ENCODE data around the gene SLC25A42. TPM values are rescaled to one million over a fixed set of nuclear protein-coding genes. Genes with fewer than 3 reads are reported as not detected.

Gene SLC25A42
- total and polyA plus RNA-seq, 2 donors (not counting 1 experiment from before 2014, with no cell fraction given) = 36.5 to 83.9 TPM

- Histone ChIP-seq H4K20me1 (ENCODE audit: control insufficient read depth, insufficient read depth, low read length, poor library complexity, severe bottlenecking) (no peaks in the 10 kb centered on the region), H3K9me3 (ENCODE audit: control extremely low read depth in 1 of 3, control insufficient read depth in 2 of 3, insufficient read depth in 1 of 3, low read length in 2 of 3) (no peaks in the 10 kb centered on the region), H3K79me2 (ENCODE audit: control insufficient read depth, insufficient read depth, low read length) (peaks cover 52% of the 10 kb centered on the region), H3K27me3 (replicated peaks in 1 of 4; ENCODE audit: control extremely low read depth in 1 of 4, control insufficient read depth in 3 of 4, insufficient read depth in 4 of 4, low read length in 3 of 4) (no peaks in the 10 kb centered on the region), H2AFZ (ENCODE audit: insufficient read depth, low read depth, low read length, poor library complexity, severe bottlenecking) (no peak overlapping the region), H3K36me3 (replicated peaks in 1 of 2; ENCODE audit: control extremely low read depth in 1 of 2, control insufficient read depth in 1 of 2, extremely low read depth in 1 of 2, insufficient read depth in 2 of 2, low read length in 1 of 2) (peaks cover 10 to 27% of the 10 kb centered on the region in 2 experiments), H3K27ac (ENCODE audit: low read length in 2 of 2) (no peak overlapping the region), H3K9ac (ENCODE audit: low read length) (no peak overlapping the region), H3K4me1 (ENCODE audit: control insufficient read depth in 2 of 2, insufficient read depth in 2 of 2, low read length in 2 of 2) (peaks cover 16 to 20% of the 10 kb centered on the region in 2 donors), H3K4me2 (replicated peaks; ENCODE audit: low read depth, low read length, poor library complexity, severe bottlenecking) (no peak overlapping the region), H3K4me3 (ENCODE audit: control extremely low read depth in 1 of 5, extremely low read depth in 1 of 5, insufficient read depth in 1 of 5, low read depth in 2 of 5, low read length in 4 of 5) (no peak overlapping the region)
- Mint-ChIP-seq H3K4me1 (peaks cover 17% of the 10 kb centered on the region), H3K9me3 (ENCODE audit: insufficient read depth) (no peaks in the 10 kb centered on the region), H3K27ac (no peak overlapping the region), H3K4me3 (no peak overlapping the region), H3K27me3 (no peaks in the 10 kb centered on the region)
- DNase-seq (no peak), ATAC-seq (ENCODE audit: low read depth) (no peak)
- intact Hi-C loops (cut with micrococcal nuclease) = no loop called here
- TF ChIP-seq CTCF (IDR thresholded peaks at IDR 0.05) = no peak
- no peak for TF ChIP-seq EZH2 (IDR thresholded peaks at IDR 0.05; ENCODE audit: borderline replicate concordance, insufficient read depth, low read depth, low read length, poor library complexity, severe bottlenecking)
- CTCF ChIA-PET = no interaction called here
- POLR2A ChIA-PET = no interaction called here
- no CpG with 5 or more reads among the region's 6 CpGs for WGBS (ENCODE audit: insufficient coverage)
These were observed 20.3 kb upstream of the SLC25A42 start for GRCh38 chr19:19043481-19043880.

- no peak for TF ChIP-seq EZH2 (IDR thresholded peaks at IDR 0.05; ENCODE audit: borderline replicate concordance, insufficient read depth, low read depth, low read length, poor library complexity, severe bottlenecking)
- Mint-ChIP-seq H3K27ac (no peak overlapping the region), H3K9me3 (ENCODE audit: insufficient read depth) (no peaks in the 10 kb centered on the region), H3K4me3 (no peak overlapping the region), H3K27me3 (no peaks in the 10 kb centered on the region), H3K4me1 (peaks cover 17% of the 10 kb centered on the region)
- H3K79me2 ChIP-seq (ENCODE audit: control insufficient read depth, insufficient read depth, low read length) = peaks cover 48% of the 10 kb centered on the region
- intact Hi-C loops (cut with micrococcal nuclease) = no loop called here
- H2AFZ ChIP-seq (ENCODE audit: insufficient read depth, low read depth, low read length, poor library complexity, severe bottlenecking) = no peak overlapping the region
- no peaks in the 10 kb centered on the region for H4K20me1 ChIP-seq (ENCODE audit: control insufficient read depth, insufficient read depth, low read length, poor library complexity, severe bottlenecking)
- POLR2A ChIA-PET = no interaction called here
- DNase-seq = no peak
- no peak overlapping the region for H3K9ac ChIP-seq (ENCODE audit: low read length)
- no peak overlapping the region for H3K4me3 ChIP-seq (ENCODE audit: control extremely low read depth in 1 of 5, extremely low read depth in 1 of 5, insufficient read depth in 1 of 5, low read depth in 2 of 5, low read length in 4 of 5)
- peaks cover 16 to 20% of the 10 kb centered on the region in 2 donors for H3K4me1 ChIP-seq (ENCODE audit: control insufficient read depth in 2 of 2, insufficient read depth in 2 of 2, low read length in 2 of 2)
- no peak overlapping the region for H3K27ac ChIP-seq (ENCODE audit: low read length in 2 of 2)
- no peak overlapping the region for H3K4me2 ChIP-seq (replicated peaks; ENCODE audit: low read depth, low read length, poor library complexity, severe bottlenecking)
- H3K27me3 ChIP-seq (replicated peaks in 1 of 4; ENCODE audit: control extremely low read depth in 1 of 4, control insufficient read depth in 3 of 4, insufficient read depth in 4 of 4, low read length in 3 of 4) = no peaks in the 10 kb centered on the region
- WGBS (ENCODE audit: insufficient coverage) = 100% methylated on average over 6 of the region's 6 CpGs
- ATAC-seq (ENCODE audit: low read depth) = no peak
- H3K9me3 ChIP-seq (ENCODE audit: control extremely low read depth in 1 of 3, control insufficient read depth in 2 of 3, insufficient read depth in 1 of 3, low read length in 2 of 3) = no peaks in the 10 kb centered on the region
- CTCF ChIA-PET = no interaction called here
- peaks cover 10 to 27% of the 10 kb centered on the region in 2 experiments for H3K36me3 ChIP-seq (replicated peaks in 1 of 2; ENCODE audit: control extremely low read depth in 1 of 2, control insufficient read depth in 1 of 2, extremely low read depth in 1 of 2, insufficient read depth in 2 of 2, low read length in 1 of 2)
These were observed 19.9 kb upstream of the SLC25A42 start for GRCh38 chr19:19043881-19044280.
